Hepatocyte (in vitro differentiated cells): Measurements from ENCODE around the gene LRRIQ4.

Experiments used
- CTCF ChIP-seq: fragments of 200-600 bp; sonication (generic); IDR thresholded peaks from 2 replicates; pipeline ENCODE4 v1.5.1; 2016; ENCODE audit warnings: antibody characterized with exemption, mild to moderate bottlenecking; ENCODE audit not compliant: poor library complexity
- EZH2 ChIP-seq: fragments of 200-600 bp; sonication (generic); IDR thresholded peaks from 2 replicates; pipeline ENCODE4 v1.6.1; 2016; ENCODE audit warnings: antibody characterized with exemption, mild to moderate bottlenecking, borderline replicate concordance

- TF ChIP-seq CTCF (no peak), EZH2 (no peak)
These were observed 49.2 kb downstream of the LRRIQ4 start for GRCh38 chr3:169861871-169862270.
